Hepatocyte (in vitro differentiated cells): Measurements from ENCODE around the gene PRKG1. TPM values are rescaled to one million over a fixed set of nuclear protein-coding genes. Genes with fewer than 3 reads are reported as not detected.

ENCODE experiments used
- DNase-seq: peaks from one replicate; pipeline ENCODE4 v3.0.0-alpha.2; 2016; ENCODE audit warnings: low spot score
- H2AFZ ChIP-seq: fragments of 200-600 bp; sonication (generic); 2 replicates; pipeline ENCODE4 v1.6.0; 2016; ENCODE audit warnings: antibody characterized with exemption, mild to moderate bottlenecking
- H3K27ac ChIP-seq: fragments of 200-600 bp; sonication (generic); 2 replicates; pipeline ENCODE4 v1.5.1; 2016; ENCODE audit warnings: mild to moderate bottlenecking
- H3K27me3 ChIP-seq: fragments of 200-600 bp; sonication (generic); 2 replicates; pipeline ENCODE4 v1.6.1; 2016
- H3K36me3 ChIP-seq: fragments of 200-600 bp; sonication (generic); replicated peaks from 2 replicates; pipeline ENCODE4 v1.5.1; 2016; ENCODE audit warnings: low read depth; ENCODE audit not compliant: insufficient read depth
- H3K4me1 ChIP-seq: fragments of 200-600 bp; sonication (generic); 2 replicates; pipeline ENCODE4 v1.5.1; 2016; ENCODE audit warnings: mild to moderate bottlenecking, moderate library complexity; ENCODE audit not compliant: insufficient read depth
- H3K4me2 ChIP-seq: fragments of 200-600 bp; sonication (generic); 2 replicates; pipeline ENCODE4 v1.6.0; 2016
- H3K4me3 ChIP-seq: fragments of 200-600 bp; sonication (generic); 2 replicates; pipeline ENCODE4 v1.5.1; 2016; ENCODE audit warnings: mild to moderate bottlenecking
- H3K79me2 ChIP-seq: fragments of 200-600 bp; sonication (generic); 2 replicates; pipeline ENCODE4 v1.6.0; 2017; ENCODE audit warnings: mild to moderate bottlenecking
- H3K9me2 ChIP-seq: fragments of 200-600 bp; sonication (generic); replicated peaks from 2 replicates; pipeline ENCODE4 v1.6.0; 2017; ENCODE audit warnings: mild to moderate bottlenecking; ENCODE audit not compliant: insufficient read depth
- H3K9me3 ChIP-seq: fragments of 200-600 bp; sonication (generic); 2 replicates; pipeline ENCODE4 v1.5.1; 2016; ENCODE audit warnings: low read depth, mild to moderate bottlenecking
- H4K20me1 ChIP-seq: fragments of 200-600 bp; sonication (generic); 2 replicates; pipeline ENCODE4 v1.6.0; 2016; ENCODE audit warnings: mild to moderate bottlenecking; ENCODE audit not compliant: insufficient read depth, poor library complexity, severe bottlenecking
- CTCF ChIP-seq: fragments of 200-600 bp; sonication (generic); IDR thresholded peaks from 2 replicates; pipeline ENCODE4 v1.5.1; 2016; ENCODE audit warnings: antibody characterized with exemption, mild to moderate bottlenecking; ENCODE audit not compliant: poor library complexity
- EZH2 ChIP-seq: fragments of 200-600 bp; sonication (generic); IDR thresholded peaks from 2 replicates; pipeline ENCODE4 v1.6.1; 2016; ENCODE audit warnings: antibody characterized with exemption, mild to moderate bottlenecking, borderline replicate concordance
- EZH2phosphoT487 ChIP-seq: fragments of 200-600 bp; sonication (generic); IDR thresholded peaks from one replicate; pipeline ENCODE4 v1.6.1; 2018; ENCODE audit warnings: antibody characterized with exemption, mild to moderate bottlenecking, low read depth, moderate library complexity; ENCODE audit not compliant: unreplicated experiment, severe bottlenecking
- WGBS: methylation state at CpG from one replicate; pipeline ENCODE4 v1.1.6; 2016; ENCODE audit warnings: low lambda C conversion rate; ENCODE audit errors: missing lambda C conversion rate; 5-methylcytosine and 5-hydroxymethylcytosine counted together
- polyA plus RNA-seq: library from polyadenylated mRNA; unstranded; fragments of >200 nt; fragmentation: Nextera tagmentation; extraction: Ambion mirVana; gene quantifications from 2 replicates; pipeline ENCODE4 v1.2.1, GENCODE V29; 2016
- total RNA-seq: library from RNA; depleted of rRNA; stranded (reverse); fragments of >200 nt; gene quantifications from 2 replicates; pipeline ENCODE4 v1.2.3, GENCODE V29; 2014

The PRKG1 gene
- total and polyA plus RNA-seq, 2 experiments from 2014 or later: 4.0 to 8.1 TPM

- TF ChIP-seq EZH2phosphoT487 (no peak), EZH2 (no peak), CTCF (no peak)
- WGBS: 37% methylated on average over 5 of the region's 5 CpGs
- Histone ChIP-seq H3K27me3 (no peaks in the 10 kb centered on the region), H3K27ac (no peak overlapping the region), H3K9me2 (no peaks in the 10 kb centered on the region), H3K79me2 (no peaks in the 10 kb centered on the region), H3K4me2 (peak overlapping the region; percentile 13), H3K9me3 (no peaks in the 10 kb centered on the region), H3K4me3 (no peak overlapping the region), H2AFZ (no peak overlapping the region), H3K36me3 (no peaks in the 10 kb centered on the region), H3K4me1 (no peaks in the 10 kb centered on the region), H4K20me1 (no peaks in the 10 kb centered on the region)
- DNase-seq: no peak
These were observed 414.6 kb downstream of the PRKG1 start for GRCh38 chr10:51488766-51489408.

- Histone ChIP-seq H3K79me2 (no peaks in the 10 kb centered on the region), H3K27ac (no peak overlapping the region), H3K4me1 (no peaks in the 10 kb centered on the region), H3K27me3 (no peaks in the 10 kb centered on the region), H2AFZ (no peak overlapping the region), H3K36me3 (no peaks in the 10 kb centered on the region), H4K20me1 (no peaks in the 10 kb centered on the region), H3K4me3 (no peak overlapping the region), H3K4me2 (no peak overlapping the region), H3K9me3 (no peaks in the 10 kb centered on the region), H3K9me2 (no peaks in the 10 kb centered on the region)
- 71% methylated on average over 2 of the region's 2 CpGs for WGBS
- DNase-seq: no peak
- TF ChIP-seq EZH2 (no peak), CTCF (no peak), EZH2phosphoT487 (no peak)
These were observed 424.1 kb downstream of the PRKG1 start for GRCh38 chr10:51498424-51498823.

GRCh38 chr10:51501396-51501795 lies 427.1 kb downstream of the PRKG1 start:
- no peaks in the 10 kb centered on the region for H3K4me1 ChIP-seq
- no peak overlapping the region for H2AFZ ChIP-seq
- no peaks in the 10 kb centered on the region for H3K79me2 ChIP-seq
- H3K27ac ChIP-seq: no peak overlapping the region
- WGBS: 96% methylated on average over 1 of the region's 1 CpG
- no peak for DNase-seq
- H3K4me3 ChIP-seq: no peak overlapping the region
- no peaks in the 10 kb centered on the region for H3K27me3 ChIP-seq
- H3K9me2 ChIP-seq: no peaks in the 10 kb centered on the region
- H3K9me3 ChIP-seq: no peaks in the 10 kb centered on the region
- TF ChIP-seq EZH2: no peak
- TF ChIP-seq EZH2phosphoT487: no peak
- no peak for TF ChIP-seq CTCF
- H3K4me2 ChIP-seq: no peak overlapping the region
- no peaks in the 10 kb centered on the region for H4K20me1 ChIP-seq
- H3K36me3 ChIP-seq: no peaks in the 10 kb centered on the region

GRCh38 chr10:51502124-51502523 lies 427.8 kb downstream of the PRKG1 start:
- Histone ChIP-seq H3K36me3 (no peaks in the 10 kb centered on the region), H3K4me3 (no peak overlapping the region), H3K4me2 (no peak overlapping the region), H3K27ac (no peak overlapping the region), H3K79me2 (no peaks in the 10 kb centered on the region), H4K20me1 (no peaks in the 10 kb centered on the region), H3K27me3 (no peaks in the 10 kb centered on the region), H2AFZ (no peak overlapping the region), H3K9me3 (no peaks in the 10 kb centered on the region), H3K9me2 (no peaks in the 10 kb centered on the region), H3K4me1 (no peaks in the 10 kb centered on the region)
- no peak for TF ChIP-seq EZH2phosphoT487
- TF ChIP-seq EZH2: no peak
- no peak for TF ChIP-seq CTCF
- no peak for DNase-seq
- WGBS: 88% methylated on average over 1 of the region's 1 CpG
